Activated gamma-delta T cell treated with anti-CD3 and anti-CD28 coated beads, Interleukin-2, amount 50 U/mL, for 16 hours (primary cell): ENCODE results near the gene COCH.

ENCODE experiments used
- DNase-seq: peaks from one replicate; pipeline ENCODE4 v3.0.0-alpha.2; 2020; ENCODE audit warnings: low read depth

The COCH gene

GRCh38 chr14:30874120-30874998 is at the start of gene COCH:
TSS of gene COCH (plus strand) at chr14:30874559. CDS start at chr14:30874939, 380 bp downstream.
- no peak for DNase-seq

GRCh38 chr14:30826070-30826469 is 48.3 kb upstream of the COCH start:
- DNase-seq, result no peak

GRCh38 chr14:30829853-30830252 is 44.5 kb upstream of the COCH start:
- DNase-seq, result no peak

GRCh38 chr14:30834353-30834752 is 40.0 kb upstream of the COCH start:
- DNase-seq, result no peak

GRCh38 chr14:30838351-30838750 is 36.0 kb upstream of the COCH start:
- DNase-seq, result no peak

- DNase-seq, result no peak
These were observed 34.1 kb upstream of the COCH start for GRCh38 chr14:30840086-30840779.

- DNase-seq, result no peak
These were observed 31.9 kb upstream of the COCH start for GRCh38 chr14:30842431-30842830.

- DNase-seq, result no peak
These were observed 25.7 kb upstream of the COCH start for GRCh38 chr14:30848449-30849240.

- DNase-seq, result no peak
These were observed 25.0 kb upstream of the COCH start for GRCh38 chr14:30849354-30849753.

GRCh38 chr14:30849983-30850382 is 24.4 kb upstream of the COCH start:
- no peak for DNase-seq

- DNase-seq, result no peak
These were observed 20.4 kb upstream of the COCH start for GRCh38 chr14:30853946-30854345.

- DNase-seq, result no peak
These were observed 19.9 kb upstream of the COCH start for GRCh38 chr14:30854492-30854891.

GRCh38 chr14:30855345-30856037 is 18.9 kb upstream of the COCH start:
- DNase-seq, result no peak

- no peak for DNase-seq
These were observed 13.2 kb upstream of the COCH start for GRCh38 chr14:30861200-30861599.

GRCh38 chr14:30864934-30865333 is 9.4 kb upstream of the COCH start:
- no peak for DNase-seq

GRCh38 chr14:30868736-30869135 is 5.6 kb upstream of the COCH start:
- no peak for DNase-seq

- no peak for DNase-seq
These were observed 4.7 kb upstream of the COCH start for GRCh38 chr14:30869551-30870155.

- DNase-seq, result no peak
These were observed 1.8 kb upstream of the COCH start for GRCh38 chr14:30872602-30873001.

GRCh38 chr14:30873308-30874119 is 845 bp upstream of the COCH start:
- DNase-seq, result no peak

- no peak for DNase-seq
These were observed 834 bp downstream of the COCH start for GRCh38 chr14:30874999-30875787.
